HG02852 (cell line): ENCODE measurements around the gene UNC93A.

Source experiments
- ATAC-seq: cut with Tn5 transposase; IDR thresholded peaks from one replicate; pipeline ENCODE4 v1.9.1; 2021; ENCODE audit warnings: mild to moderate bottlenecking, moderate library complexity; ENCODE audit not compliant: unreplicated experiment

UNC93A gene

DNA sequence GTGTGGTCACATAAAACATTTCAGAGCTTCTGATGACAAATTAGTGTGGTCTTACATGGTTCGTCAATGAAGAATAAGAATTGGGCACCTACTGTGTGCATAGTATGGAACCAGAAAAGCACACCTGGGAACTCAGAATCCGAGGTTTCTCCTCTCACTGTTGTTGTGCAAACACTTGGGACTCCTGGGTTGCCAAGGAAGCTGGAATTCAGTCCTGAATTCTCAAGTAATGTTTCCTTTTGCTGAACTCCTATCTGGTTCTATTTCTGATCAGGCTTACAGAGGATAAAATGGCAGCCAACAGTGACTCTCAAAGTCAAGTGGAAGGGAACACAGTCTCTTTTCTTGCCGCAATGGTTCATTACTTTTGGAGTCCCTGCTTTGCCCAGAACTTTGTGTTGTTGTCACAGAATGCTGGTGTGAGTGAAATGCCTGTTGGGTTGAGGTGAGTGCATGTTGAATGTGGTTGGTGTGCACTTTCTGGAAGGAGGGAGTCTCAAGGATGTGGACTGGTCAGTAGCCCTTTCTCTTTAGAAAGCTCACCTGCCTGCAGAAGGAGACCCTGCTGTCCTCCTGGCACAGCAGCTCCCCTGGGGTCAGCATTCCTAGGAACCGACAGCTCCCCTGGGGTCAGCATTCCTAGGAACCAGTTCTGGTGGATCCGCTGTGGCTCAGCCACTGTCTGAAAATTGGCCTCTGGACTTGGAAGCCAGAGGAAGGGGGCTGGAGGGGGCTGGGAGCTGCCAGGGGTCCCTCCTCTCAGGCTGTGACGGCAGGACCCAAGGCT, 1.4 kb downstream of the UNC93A start:
- ATAC-seq = no peak

DNA sequence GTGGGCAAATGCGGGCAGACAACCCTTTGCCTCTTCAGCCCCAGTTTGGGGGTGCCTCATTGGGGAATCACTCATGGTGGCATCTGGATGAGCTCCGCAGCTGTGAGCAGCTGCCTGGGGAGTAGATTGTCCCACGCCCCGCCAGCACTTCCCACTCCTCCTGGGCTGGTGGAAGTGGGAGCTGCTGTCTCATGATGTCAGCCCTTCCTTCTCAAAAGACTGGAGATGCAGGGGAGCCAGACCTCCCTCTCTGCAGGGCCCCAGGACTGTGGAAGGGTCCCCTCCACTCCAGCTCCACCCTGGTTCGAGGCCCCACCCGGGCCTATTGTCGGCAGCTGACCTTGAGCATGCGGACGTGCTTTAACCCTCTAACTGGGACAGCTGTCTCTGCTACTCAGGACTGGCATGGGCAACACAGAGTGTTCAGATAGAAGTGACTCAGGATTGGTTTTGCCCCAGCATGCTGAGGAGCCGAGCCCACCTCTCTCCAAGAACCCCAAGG, 2.0 kb downstream of the UNC93A start:
- ATAC-seq = no peak

DNA sequence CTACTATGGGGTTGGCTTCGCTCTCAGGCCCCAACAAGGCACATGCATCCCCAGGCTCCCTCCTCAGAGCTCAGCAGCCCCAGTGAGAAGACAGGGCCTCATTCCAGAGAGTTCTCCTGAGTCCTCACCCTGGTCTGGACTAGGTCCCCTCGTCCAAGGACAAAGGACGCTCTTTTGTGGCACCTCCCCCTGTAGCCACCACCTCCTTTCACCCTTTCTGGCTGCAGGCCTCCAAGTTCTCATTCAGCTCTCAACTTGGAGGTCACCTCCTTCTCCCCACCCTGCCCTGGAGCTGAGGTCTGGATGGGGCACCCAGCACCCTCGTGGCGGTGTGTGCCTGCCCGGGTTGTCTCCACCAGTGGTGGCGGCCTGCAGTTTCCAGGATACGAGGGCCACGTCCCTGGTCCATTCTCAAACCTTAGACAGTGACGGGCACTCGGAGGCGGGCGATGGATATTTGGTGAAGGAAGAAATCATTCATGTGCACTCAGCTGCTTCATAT, 2.5 kb downstream of the UNC93A start:
- ATAC-seq = no peak

DNA sequence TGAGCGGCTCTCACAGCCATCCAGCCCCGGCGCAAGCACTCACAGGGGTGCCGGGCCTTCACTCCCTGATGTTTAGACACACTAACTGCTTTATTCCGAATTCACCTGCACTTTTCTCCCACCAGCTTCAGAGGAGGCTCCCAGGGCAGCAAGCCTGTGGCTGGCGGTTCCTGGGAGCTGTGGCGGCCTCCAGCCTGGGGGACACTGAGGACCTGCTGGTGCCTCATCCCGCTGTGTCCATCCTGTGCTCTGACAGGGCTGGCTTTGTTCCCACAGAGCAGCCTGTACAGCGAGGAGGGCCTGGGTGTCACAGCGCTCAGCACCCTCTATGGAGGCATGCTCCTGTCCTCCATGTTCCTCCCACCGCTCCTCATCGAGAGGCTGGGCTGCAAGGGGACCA, 3.1 kb downstream of the UNC93A start:
- no peak for ATAC-seq

DNA sequence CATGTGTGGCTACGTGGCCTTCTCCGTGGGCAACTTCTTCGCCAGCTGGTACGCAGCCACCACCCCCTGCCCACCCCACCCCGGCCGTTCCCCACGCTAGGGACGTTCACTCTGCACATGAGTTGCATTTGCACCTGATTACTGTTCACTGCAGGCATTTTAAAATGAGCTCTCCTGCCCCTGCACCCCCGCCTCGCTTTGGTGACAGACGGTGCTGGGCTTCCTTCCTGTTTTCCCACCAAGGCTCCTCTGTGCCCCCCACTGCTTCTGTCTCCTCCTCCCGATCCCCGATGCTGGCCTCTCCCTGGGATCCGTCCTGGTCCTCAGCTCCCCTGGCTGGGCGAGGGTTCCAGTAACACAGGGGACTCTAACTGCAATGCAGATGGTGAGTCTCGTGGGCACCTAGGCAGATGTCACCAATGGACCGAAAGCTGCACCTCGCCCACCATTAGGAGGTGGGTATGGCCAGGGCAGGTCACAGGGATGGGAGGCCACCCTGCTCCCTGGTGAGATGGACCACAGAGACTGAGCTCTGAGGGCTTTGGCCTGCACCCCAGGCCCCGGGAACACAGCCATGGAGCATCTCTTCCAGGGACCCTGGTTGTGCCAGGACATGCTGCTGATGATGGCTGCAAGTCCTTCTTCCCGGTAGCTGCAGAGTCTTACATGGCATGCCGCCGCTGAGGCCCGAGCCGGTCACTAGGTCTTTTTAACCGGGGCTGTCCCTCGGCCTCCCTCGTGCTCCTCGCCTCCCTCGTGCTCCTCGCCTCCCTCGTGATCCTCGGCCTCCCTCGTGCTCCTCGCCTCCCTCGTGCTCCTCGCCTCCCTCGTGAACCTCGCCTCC, 3.8 kb downstream of the UNC93A start:
- ATAC-seq = no peak

DNA sequence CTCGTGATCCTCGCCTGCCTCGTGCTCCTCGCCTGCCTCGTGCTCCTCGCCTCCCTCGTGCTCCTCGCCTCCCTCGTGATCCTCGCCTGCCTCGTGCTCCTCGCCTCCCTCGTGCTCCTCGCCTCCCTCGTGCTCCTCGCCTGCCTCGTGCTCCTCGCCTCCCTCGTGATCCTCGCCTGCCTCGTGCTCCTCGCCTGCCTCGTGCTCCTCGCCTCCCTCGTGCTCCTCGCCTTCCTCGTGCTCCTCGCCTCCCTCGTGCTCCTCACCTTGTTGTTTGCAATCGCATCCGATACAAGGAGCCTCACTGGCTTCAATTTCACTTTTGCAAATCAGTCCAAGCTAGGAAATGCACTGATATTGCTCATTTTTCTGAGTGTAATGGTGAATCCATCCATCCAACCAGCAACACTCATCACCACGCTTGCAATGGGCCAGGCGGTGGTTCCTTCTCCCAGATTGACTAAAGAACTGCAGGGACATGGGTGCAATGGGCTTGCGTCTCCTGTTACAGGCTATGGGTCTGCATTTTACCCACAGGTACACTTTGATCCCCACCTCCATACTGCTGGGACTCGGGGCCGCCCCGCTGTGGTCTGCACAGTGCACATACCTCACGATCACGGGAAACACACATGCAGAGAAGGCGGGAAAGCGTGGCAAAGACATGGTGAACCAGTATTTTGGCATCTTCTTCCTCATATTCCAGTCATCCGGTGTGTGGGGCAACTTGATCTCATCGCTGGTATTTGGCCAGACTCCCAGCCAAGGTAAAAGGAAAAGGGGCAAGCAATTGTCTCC, 4.6 kb downstream of the UNC93A start:
- ATAC-seq = no peak

DNA sequence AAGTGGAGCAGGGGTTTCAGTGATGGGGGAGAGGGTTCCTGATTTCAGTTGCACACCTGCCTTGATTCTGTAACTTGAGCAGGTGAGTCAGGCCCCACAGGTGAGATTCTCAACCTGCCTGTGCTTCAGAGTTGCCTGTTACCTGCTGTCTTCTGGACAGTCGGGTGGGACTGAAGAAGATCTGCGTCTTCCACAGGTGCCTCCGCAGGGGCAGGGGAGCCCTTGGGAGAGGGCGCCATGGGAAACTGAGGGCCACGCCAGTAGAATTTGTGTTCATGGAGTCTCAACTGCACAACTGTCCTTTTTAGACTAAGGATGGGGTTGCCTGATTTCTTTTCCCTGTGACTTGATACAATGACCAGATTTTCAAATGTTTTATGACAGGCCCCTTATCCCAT, 5.2 kb downstream of the UNC93A start:
- ATAC-seq = no peak

DNA sequence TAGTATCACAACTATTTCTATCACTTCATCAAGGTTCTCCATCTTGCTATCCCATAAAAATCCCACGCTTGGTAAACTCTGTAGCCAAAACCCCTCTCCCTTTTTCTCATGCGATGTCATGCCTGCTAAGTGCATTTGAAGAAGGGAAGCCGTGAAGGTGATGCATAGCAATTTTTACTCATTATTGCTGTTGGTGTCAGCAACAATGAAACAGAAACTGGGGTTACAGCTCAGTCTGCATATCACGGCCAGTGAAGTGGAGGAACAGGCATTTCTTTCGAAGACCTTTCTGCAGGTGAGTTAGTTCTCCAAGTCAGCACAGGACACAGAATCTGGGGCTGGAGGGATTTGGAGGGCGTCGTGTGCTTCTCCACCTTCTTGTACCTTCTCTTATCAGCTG, 5.8 kb downstream of the UNC93A start:
- ATAC-seq = no peak

DNA sequence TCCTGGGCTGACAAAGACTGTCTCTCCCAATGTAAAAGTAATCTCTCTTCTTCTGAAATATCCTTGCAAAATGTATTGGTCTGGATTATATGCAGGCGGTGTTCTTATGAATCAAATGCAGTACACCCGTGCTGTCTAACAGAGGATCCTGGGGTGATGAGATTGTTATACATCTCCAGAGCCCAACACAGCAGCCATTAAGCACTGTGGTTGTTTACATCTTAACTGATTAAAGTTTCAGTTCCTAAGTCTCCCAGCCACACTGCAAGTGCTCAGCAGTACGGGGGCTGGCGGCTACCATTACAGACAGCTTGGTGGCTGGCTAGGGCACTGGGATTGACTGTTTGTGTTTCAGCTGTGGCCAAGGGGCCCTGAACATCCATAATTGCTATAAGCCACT, 7.0 kb downstream of the UNC93A start:
- no peak for ATAC-seq

DNA sequence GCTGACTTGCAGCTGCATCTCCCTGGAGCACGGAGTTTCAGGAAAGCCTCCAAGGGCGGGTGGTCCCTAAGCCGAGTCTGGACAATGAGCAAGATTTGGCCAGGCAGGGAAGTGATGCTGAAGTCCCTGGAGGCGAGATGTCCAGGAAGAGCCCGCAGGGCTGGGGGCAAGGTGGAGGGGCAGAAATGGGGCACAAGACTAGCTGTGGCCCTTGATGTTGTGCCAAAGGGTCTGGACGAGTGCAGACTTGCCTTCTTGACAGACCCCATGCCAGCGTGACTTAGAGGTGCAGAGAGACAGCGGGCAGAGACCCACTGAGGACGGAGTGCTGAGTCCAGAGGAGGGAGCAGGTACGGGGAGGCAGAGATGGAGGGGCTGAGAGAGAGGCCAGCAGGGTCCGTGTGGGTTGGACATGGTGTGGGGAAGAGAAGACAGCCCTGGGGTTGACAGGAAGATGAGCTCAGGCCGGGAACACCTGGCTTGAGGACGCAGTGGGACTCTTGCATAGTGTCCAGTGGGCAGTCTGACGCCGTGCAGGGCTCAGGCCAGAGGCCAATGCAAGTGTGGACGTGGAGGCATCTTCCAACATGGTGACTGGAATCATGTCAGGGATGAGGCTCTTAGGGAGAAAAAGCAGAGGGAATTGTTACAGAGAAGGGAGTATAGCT, 8.7 kb downstream of the UNC93A start:
- no peak for ATAC-seq

DNA sequence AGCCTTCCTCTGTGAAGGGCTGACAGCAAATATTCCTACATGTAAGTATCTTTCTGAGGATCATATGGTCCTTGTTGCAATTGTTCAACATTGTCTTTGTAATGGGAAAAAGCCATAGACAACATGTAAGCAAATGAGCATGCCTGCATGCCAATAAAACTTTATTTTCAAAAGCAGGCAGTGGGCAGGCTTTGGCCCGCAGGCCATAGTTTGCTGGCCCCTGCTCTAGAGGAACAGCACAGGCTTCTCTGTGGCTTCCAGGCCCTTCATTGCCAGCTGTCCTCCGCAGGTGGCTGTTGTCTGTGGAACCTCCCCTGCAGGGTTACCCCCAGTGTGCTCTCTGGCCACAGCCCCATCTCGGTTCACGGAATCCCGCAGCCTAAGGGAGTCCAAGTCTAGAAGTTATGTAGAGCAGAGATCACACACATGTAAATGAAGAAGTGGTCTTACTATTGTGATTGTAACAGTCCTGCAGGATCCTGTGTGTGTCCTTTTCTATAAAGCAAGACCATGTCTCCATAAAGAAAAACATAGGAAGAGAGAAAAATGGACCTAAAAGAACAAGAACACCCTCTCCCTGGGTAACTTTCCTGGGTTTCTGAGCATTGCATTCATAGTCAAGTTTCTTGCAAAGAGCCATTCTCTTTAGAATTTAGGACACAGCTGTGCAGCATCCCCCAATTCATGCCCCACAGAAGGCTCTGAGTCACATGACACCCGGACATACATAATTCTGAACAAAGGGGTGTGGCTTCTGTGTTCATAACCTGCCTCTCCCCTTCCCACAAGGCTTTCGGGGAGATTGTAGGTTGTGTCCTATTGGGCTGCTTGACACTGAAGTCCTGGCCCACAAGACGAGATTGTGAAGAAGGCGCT, 10.0 kb downstream of the UNC93A start:
- no peak for ATAC-seq

DNA sequence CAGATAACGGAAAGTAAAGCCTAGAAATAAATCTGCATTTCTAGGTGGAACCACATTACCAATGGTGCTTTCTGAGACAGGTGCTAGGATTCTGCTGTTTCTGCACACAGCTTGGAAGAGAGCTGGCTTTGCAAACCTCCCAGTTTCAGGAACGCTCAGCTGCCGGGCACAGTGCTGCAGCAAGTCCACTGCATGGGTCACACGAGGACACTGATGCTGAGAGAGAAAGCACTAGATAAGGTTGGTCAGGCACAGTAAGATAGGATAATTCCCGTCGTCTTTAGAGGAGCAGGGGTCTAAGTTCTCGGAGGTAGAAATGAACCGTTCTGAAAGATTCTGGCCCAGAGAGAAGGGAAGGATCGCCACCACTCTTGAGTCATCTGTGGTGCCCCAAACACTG, 11.0 kb downstream of the UNC93A start:
- no peak for ATAC-seq

DNA sequence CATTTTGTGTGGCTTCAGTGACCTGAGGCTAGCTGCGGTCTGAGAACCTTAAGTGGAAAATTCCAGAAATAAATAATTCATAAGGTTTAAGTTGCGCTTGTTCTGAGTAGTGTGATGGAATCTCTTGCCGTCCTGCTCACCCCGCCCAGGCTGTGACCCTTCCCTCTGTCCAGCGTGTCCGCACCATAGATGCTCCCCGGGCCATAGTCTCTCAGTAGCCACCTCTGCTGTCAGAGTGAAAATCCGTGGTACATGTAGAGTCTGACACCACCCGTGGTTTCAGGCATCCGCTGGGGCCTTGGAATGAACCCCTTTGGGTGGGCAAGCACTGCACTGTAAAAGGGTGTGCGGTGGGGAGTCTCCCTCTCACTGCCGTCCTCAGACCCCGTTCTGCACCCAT, 11.7 kb downstream of the UNC93A start:
- ATAC-seq = no peak

DNA sequence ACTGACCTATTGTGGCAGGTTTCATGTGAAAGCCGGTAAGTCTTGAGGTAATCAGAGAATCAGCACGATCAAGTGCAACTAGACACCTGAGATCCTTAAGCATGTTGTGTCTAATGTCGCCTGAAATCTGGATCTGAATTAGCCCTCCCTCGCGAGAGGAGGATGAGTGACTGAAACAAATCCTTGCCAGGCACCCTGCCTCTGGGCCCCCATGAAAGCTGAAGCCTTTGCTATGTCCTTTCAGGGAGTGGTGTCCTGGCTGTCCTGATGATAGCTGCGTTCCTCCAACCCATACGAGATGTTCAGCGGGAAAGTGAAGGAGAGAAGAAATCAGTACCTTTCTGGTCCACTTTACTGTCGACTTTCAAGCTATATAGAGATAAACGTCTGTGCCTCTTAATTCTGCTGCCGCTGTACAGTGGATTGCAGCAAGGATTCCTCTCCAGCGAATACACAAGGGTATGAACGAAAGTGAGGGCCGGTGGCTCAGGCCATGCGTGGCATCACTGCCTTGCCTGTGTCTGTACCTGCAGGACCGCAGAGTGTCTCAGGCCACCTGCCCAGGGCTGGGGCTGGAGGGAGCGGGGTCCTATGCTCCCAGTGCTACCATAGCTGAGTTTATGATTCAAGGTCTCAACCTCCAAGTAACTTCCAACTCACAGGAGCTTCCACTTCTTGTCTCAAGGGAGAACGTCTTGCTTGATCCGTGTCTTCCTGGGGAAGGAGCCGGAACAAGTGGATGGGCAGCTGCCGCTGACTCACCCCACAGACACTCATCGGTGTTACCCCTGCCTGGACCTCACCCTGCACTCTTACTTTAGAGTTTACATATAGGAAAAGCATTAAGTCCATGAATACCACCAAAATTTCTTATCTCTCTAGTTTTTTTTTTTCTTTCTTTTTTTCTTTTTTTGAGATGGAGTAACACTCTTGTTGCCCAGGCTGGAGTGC, 12.8 kb downstream of the UNC93A start:
- ATAC-seq = no peak

DNA sequence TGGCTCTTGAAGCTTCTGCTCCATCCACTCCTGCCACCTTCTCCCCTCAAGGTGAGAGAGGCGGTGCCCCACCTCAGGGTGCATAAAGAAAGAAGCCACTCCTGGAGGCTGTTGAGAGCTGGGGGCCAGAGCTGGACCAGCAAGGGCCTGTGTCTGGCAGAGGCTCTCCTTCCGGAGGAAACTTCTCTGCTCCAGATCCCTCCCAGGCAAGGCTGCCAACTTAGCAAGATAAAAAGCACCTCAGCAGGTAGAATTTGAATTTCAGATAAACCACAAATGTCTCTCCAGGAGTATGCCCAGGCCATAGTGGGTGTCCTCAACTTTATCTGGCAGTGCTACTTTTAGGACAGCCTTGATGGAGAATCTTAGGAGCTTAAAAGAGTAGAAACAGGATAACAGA, 13.8 kb downstream of the UNC93A start:
- ATAC-seq = no peak

DNA sequence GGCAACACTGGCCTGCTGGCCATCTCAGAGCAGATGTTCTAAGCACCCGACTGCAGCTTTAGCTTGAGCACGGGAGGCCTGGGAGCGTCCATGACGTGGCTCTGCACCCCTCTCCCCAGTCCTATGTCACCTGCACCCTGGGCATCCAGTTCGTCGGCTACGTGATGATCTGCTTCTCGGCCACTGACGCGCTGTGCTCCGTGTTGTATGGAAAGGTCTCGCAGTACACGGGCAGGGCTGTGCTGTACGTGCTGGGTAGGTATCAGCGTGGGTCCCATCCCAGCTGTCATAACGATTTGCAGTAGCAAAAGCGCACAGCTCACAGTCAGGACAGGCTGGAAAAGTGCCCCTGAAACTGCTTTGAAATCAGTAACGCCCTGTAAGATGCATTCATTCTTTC, 14.7 kb downstream of the UNC93A start:
- no peak for ATAC-seq

DNA sequence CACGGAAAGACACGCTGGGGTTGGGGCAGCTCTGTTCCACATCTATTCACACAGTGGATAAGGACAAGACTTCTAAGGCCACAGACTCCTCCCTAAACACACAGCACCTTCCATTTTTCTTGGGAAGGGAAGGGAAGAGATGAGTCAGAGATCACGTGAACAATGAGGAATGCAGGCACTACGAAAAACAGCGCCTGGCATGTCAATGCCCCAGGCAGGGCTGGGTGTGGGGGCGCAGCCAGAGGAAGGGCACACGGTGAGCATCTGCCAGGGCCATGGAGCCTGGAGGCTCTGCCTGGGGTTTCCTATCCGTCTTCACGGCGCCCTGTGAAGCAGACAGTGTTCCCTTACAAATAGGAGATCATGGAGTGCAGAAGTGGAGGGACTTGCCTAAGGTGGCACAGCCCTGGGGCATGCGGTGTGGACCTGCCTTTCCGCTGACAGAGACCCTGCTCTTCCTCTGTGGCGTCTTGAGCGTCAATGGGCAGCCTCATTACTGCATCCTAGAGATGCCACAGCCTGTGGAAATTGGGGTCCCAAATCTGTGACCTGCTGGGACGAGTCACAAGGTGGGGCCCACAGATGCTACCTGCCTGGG, 15.4 kb downstream of the UNC93A start:
- ATAC-seq = no peak

DNA sequence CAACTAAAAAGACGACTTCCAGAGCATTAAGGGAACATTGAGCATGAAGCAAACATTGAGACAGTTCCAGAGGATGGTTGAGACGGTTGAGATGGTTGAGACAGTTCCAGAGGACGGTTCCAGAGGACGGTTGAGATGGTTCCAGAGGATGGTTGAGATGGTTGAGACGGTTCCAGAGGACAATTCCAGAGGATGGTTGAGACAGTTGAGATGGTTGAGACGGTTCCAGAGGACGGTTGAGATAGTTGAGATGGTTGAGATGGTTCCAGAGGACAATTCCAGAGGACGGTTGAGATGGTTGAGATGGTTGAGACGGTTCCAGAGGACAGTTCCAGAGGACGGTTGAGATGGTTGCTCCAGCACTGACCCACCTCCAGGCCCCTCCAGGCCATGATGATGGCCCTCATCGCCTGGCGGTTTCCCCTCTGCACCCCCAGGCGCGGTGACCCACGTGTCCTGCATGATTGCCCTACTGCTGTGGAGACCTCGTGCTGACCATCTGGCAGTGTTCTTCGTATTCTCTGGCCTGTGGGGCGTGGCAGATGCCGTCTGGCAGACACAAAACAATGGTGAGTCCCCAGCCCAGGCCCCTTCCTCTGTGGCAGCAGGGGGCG, 16.3 kb downstream of the UNC93A start:
- ATAC-seq = no peak
